ENCODE data around the gene ADARB1. TPM values are rescaled to one million over a fixed set of nuclear protein-coding genes. Genes with fewer than 3 reads are reported as not detected.

The ADARB1 gene
- total RNA-seq, 1 experiment from 2014 or later = 31.9 TPM

- H3K36me3 ChIP-seq (ENCODE audit: insufficient read depth, low read length, poor library complexity, severe bottlenecking) = no peaks in the 10 kb centered on the region
- no peak for DNase-seq (ENCODE audit: low spot score)
- no peak overlapping the region for H3K4me3 ChIP-seq (ENCODE audit: low read depth, low read length, poor library complexity, severe bottlenecking)
- POLR2A ChIA-PET (ENCODE audit: low non-redundant PET) = no interaction called here
- intact Hi-C loops (cut with micrococcal nuclease; ENCODE audit: unreplicated experiment) = no loop called here
- CTCF ChIA-PET = no interaction called here
- H3K27me3 ChIP-seq (replicated peaks; ENCODE audit: insufficient read depth, low read depth, low read length, poor library complexity) = no peaks in the 10 kb centered on the region
- TF ChIP-seq EZH2 (IDR thresholded peaks at IDR 0.05; ENCODE audit: borderline replicate concordance, low read depth, low read length, poor library complexity, severe bottlenecking) (no peak), CTCF (conservative IDR thresholded peaks at IDR 0.05; ENCODE audit: low read depth, low read length) (no peak)
- BruUV-seq (replicated peaks) = no TSS peak
- no peak overlapping the region for H3K27ac ChIP-seq (ENCODE audit: low read depth, low read length, poor library complexity, severe bottlenecking)
- H3K9me3 ChIP-seq (ENCODE audit: low read depth, low read length, poor library complexity, severe bottlenecking) = no peaks in the 10 kb centered on the region
- peaks cover 4% of the 10 kb centered on the region for H3K4me1 ChIP-seq (ENCODE audit: insufficient read depth, low read length, poor library complexity, severe bottlenecking)
These were observed 18.0 kb upstream of the ADARB1 start for GRCh38 chr21:45056296-45056904.

- TF ChIP-seq EZH2 (IDR thresholded peaks at IDR 0.05; ENCODE audit: borderline replicate concordance, low read depth, low read length, poor library complexity, severe bottlenecking) = no peak
- no peak for TF ChIP-seq CTCF (conservative IDR thresholded peaks at IDR 0.05; ENCODE audit: low read depth, low read length)
- no peak for DNase-seq (ENCODE audit: low spot score)
- CTCF ChIA-PET = no interaction called here
- H3K27me3 ChIP-seq (replicated peaks; ENCODE audit: insufficient read depth, low read depth, low read length, poor library complexity) = no peaks in the 10 kb centered on the region
- no peaks in the 10 kb centered on the region for H3K36me3 ChIP-seq (ENCODE audit: insufficient read depth, low read length, poor library complexity, severe bottlenecking)
- no peaks in the 10 kb centered on the region for H3K4me1 ChIP-seq (ENCODE audit: insufficient read depth, low read length, poor library complexity, severe bottlenecking)
- BruUV-seq (replicated peaks) = no TSS peak
- POLR2A ChIA-PET (ENCODE audit: low non-redundant PET) = no interaction called here
- intact Hi-C loops (cut with micrococcal nuclease; ENCODE audit: unreplicated experiment) = no loop called here
- H3K27ac ChIP-seq (ENCODE audit: low read depth, low read length, poor library complexity, severe bottlenecking) = no peak overlapping the region
- H3K4me3 ChIP-seq (ENCODE audit: low read depth, low read length, poor library complexity, severe bottlenecking) = no peak overlapping the region
- H3K9me3 ChIP-seq (ENCODE audit: low read depth, low read length, poor library complexity, severe bottlenecking) = no peaks in the 10 kb centered on the region
These were observed 17.3 kb upstream of the ADARB1 start for GRCh38 chr21:45056917-45057560.

- intact Hi-C loops (cut with micrococcal nuclease; ENCODE audit: unreplicated experiment) = no loop called here
- H3K27ac ChIP-seq (ENCODE audit: low read depth, low read length, poor library complexity, severe bottlenecking) = no peak overlapping the region
- ChIA-PET POLR2A (ENCODE audit: low non-redundant PET) (no interaction called here), CTCF (no interaction called here)
- no peaks in the 10 kb centered on the region for H3K4me1 ChIP-seq (ENCODE audit: insufficient read depth, low read length, poor library complexity, severe bottlenecking)
- BruUV-seq (replicated peaks) = no TSS peak
- DNase-seq (ENCODE audit: low spot score) = no peak
- H3K9me3 ChIP-seq (ENCODE audit: low read depth, low read length, poor library complexity, severe bottlenecking) = no peaks in the 10 kb centered on the region
- H3K27me3 ChIP-seq (replicated peaks; ENCODE audit: insufficient read depth, low read depth, low read length, poor library complexity) = no peaks in the 10 kb centered on the region
- H3K36me3 ChIP-seq (ENCODE audit: insufficient read depth, low read length, poor library complexity, severe bottlenecking) = no peaks in the 10 kb centered on the region
- H3K4me3 ChIP-seq (ENCODE audit: low read depth, low read length, poor library complexity, severe bottlenecking) = no peak overlapping the region
- TF ChIP-seq CTCF (conservative IDR thresholded peaks at IDR 0.05; ENCODE audit: low read depth, low read length) (no peak), EZH2 (IDR thresholded peaks at IDR 0.05; ENCODE audit: borderline replicate concordance, low read depth, low read length, poor library complexity, severe bottlenecking) (no peak)
These were observed 16.5 kb upstream of the ADARB1 start for GRCh38 chr21:45057886-45058285.
